8988T (cell line): ENCODE measurements around the gene WDSUB1.

Experiments
- DNase-seq: peaks from one replicate; pipeline ENCODE4 v3.0.0; 2011

Gene WDSUB1

GRCh38 chr2:159224061-159224813 is 62.3 kb downstream of the WDSUB1 start:
- DNase-seq: no peak

GRCh38 chr2:159219394-159219998 is 67.0 kb downstream of the WDSUB1 start:
- no peak for DNase-seq

DNA sequence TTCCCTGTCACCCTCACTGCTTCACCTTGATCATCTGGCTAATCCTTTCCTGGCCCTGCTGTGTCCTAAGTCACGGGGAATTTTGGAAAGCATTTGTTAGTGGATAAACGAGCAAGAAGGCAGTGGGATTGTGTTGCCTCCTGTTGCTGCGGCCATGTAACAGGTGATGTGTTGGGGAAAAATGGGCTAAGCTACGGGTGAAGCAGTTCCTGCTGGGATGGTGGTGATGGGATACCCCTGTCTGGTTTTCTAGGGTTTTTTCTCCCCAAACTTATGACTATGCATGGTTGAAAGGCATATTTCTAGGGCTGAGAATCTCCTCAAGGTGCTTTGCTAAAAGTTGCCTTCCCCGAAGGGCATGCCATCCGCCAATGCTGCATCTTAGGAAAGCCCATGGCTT is 68.1 kb downstream of the WDSUB1 start:
- DNase-seq: no peak

DNA sequence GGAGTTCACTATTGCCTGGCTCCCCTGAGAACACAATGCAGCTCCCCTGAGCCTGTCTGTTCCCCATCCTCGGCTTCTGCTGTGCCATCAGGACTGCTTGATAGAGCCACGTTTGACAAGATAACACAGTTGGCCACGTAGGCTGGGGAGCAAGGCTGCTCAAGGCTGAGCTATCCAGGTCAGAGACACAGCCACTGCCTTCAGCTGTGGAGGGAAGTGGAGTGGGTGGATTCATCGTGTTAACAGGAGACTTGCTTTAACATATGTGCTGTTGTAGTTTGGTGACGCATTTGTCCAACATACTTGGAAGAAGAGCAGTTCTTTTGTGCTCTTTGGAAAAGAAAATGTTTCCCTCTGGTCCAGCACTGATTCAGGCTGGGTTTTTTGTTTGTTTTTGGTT is 68.8 kb downstream of the WDSUB1 start:
- DNase-seq: no peak

GRCh38 chr2:159215116-159215515 is 71.4 kb downstream of the WDSUB1 start:
- no peak for DNase-seq

GRCh38 chr2:159214325-159214865 is 72.1 kb downstream of the WDSUB1 start:
- no peak for DNase-seq

GRCh38 chr2:159213296-159213695 is 73.2 kb downstream of the WDSUB1 start:
- no peak for DNase-seq

DNA sequence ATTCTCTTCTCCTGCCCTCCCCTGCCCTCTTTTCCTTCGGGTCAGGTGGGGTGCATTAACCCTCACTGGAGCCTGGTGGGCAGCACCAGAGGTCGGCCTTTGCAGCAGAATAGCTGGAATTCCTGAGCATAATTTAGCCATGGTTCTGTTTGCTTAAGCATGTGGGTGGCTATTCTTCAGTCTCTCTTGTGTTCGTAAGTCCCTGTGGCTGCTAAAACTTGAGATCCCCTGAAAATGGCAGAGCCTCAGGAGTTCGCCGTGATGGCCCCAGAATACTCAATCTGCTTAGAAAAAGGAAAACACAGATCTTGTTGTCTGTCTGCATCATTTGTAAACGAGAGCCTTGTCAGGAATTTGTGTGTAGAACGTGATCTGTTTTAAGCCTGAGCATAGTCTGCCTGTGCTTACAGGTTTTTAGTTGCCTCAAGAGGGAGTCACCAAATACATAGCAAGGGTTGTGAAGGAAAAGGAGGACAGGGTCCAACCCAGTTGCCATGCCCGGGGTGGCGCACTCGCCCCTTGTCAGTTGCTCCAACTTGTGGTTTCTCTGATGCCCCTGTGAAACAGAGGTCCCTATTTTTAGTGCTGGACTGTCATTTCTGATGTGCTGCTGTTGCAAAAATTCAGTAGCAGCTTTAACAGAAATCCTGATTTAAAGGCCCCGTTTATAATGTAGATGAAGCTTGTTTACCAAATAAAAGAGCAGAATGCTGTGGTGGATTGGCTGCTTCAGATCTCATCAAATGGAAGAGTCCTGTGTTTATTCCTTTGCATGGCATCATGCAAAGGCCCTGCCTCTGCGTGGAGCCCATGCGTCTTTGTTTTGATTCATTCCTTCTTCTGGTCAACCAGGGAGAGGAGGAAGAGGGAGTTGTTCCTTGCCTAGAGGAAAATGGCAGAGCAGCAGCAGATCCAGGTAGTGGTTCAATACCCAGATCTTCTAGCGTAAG is 74.8 kb downstream of the WDSUB1 start:
- no peak for DNase-seq

DNA sequence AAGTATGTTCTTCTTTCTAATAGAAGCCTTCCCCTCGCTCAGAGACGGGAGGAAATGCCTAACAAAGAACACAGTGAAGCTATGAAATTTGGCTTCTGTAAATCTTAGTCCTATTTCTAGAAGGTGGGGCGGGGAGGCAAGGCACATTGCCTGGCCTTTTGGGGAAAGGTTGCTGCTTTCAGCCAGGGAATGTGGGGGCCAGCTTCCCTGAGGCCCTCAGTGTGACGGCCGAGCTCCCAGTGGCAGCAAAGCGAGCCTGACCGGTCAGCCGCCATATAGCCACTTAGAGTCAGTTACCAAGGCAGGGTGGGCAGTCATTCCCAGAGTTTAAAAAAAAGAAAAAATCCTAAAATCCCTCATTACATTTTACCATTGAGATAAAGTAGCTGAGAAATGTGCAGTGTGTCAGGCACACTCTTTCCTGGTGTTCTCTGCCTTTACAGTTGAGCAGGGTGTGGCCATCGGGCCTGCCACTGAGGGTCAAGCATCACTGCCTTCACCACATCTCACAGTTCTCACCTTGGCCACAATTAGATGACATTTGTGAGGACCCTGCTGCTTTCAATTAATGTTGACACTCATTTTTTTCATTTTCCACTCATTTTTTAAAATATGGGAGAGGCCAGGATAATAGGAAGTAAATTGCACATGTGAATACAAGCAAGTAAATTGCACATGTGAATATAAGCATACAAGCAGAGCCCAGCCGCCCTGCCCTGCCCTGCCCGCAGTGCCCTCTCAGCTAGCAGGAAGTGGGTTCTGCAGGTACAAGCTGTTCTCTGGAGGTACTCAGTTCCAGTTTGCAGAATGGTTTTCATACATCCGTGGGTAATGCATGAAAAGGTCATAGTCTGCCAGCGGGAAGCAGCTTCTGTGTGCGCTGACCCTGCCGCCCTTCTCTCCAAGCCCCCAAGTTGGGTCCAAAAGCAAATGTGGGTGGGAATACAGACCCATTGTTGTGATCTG is 76.9 kb downstream of the WDSUB1 start:
- DNase-seq: no peak

GRCh38 chr2:159208438-159208837 is 78.1 kb downstream of the WDSUB1 start:
- DNase-seq: no peak

DNA sequence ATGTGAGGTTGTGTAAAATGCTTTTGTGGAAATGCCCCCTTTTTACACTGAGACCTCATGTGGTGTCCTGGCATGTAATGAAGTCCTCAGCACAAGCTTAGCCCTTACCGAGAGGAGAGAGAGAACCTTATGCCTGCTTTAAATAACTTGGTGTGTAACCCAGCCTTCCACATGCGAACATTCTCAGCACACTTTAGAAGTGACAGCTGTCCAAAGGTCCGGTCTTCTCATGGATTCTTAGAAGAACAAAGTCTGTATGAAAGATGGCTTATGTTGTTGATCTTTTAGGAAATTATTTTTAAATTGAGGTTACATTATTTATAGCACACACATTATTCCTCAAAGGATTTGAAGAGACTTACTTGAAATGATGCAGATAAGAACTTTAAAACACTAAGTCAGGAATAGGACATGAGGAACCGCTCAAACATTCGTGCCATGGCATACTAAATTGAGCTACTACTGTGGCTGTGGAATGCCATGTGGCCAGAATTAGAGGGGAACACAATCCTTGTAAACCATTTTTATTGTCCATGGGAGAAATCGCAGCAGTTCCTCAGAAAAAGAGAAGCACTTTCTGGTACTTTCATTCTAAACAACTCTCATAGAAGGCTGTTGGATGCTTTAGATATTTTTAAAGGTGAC is 79.6 kb downstream of the WDSUB1 start:
- no peak for DNase-seq

GRCh38 chr2:159204381-159205144 is 81.9 kb downstream of the WDSUB1 start:
- no peak for DNase-seq

- DNase-seq: no peak
Observed at GRCh38 chr2:159202568-159203071, 83.9 kb downstream of the WDSUB1 start.

DNA sequence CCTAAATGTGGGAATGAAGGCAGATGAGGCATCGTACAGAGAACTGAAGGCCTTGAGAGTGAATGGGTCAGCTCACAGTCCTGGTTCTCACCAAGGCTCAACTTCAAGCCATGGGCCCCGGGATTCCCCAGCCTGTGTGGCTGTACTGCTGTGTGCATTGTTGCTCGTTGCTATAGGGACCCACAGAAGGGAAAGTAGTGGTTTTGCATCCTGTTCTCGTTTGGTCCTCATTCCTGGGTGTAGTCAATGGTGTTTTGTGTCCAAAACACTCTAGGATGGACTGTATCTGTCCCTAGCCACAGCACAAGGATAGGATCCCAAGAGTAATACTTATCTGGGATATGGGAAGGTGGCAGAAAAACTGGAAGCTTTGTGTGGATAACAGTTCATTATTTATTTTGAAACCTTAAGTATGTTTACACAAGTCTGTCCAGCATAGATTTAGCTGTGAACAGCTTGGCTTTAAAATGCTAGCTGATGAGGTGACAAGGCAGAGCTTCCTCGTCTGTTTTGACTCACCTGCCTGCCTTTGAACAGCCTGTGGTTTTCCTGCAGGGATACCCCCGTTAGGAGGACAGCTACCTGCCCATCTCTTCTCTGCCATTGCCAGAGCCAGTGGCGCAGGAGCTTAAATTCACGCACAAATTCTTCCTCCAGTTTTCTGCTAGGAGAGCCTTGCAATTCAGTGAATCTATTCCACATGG is 85.0 kb downstream of the WDSUB1 start:
- no peak for DNase-seq

GRCh38 chr2:159200498-159200897 is 86.0 kb downstream of the WDSUB1 start:
- no peak for DNase-seq

- no peak for DNase-seq
Observed at GRCh38 chr2:159199761-159200465, 86.6 kb downstream of the WDSUB1 start.

DNA sequence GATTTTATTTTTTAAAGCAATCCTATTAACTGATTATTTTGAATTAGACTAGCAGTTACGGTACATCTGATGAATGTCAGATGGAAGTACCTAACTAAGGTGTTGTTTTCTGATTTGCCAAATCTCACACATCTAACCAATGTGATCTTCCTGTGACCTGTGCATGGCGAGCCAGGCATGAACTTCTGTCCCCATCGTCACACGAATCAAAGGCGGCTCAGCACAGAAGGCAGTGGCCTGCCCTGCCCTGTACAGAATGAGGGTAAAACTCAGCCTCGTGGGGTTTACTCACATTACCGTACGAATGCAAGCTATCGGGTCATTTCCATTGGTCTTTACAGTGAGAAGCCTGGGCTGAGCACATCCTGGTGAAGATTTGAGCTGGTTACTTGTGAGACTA is 87.3 kb downstream of the WDSUB1 start:
- no peak for DNase-seq

GRCh38 chr2:159196393-159196925 is 90.0 kb downstream of the WDSUB1 start:
- DNase-seq: no peak

DNA sequence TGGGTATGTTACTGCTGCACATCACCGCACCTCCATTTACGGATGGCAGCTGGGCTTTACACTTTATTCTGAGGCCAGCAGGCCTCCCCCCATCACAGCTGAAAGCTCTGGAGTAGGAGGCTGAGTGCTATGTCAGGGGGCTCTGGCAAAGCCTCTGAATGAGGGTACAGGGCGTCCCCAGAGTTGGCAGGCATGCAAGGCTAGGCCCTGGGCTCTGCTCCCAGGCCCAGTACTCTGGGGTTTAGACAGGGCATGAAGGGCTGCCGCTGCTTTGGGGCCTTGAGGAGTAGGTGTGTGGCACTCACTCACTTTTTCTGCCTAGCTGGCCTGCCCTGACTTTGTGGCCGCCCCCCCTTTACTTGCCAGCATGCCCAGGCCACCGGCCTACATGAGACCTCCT is 90.8 kb downstream of the WDSUB1 start:
- no peak for DNase-seq
